Epidermal melanocyte (primary cell): ENCODE results near the gene AXIN2.

ENCODE experiments used
- DNase-seq: peaks from one replicate; pipeline ENCODE4 v3.0.0; 2011; ENCODE audit warnings: low spot score; ENCODE audit not compliant: insufficient read length

AXIN2 gene

GRCh38 chr17:65584604-65585521 is 23.4 kb upstream of the AXIN2 start:
- no peak for DNase-seq

- no peak for DNase-seq
Measured at GRCh38 chr17:65583921-65584603, 22.6 kb upstream of the AXIN2 start.

GRCh38 chr17:65576939-65577338 is 15.5 kb upstream of the AXIN2 start:
- DNase-seq, result no peak

GRCh38 chr17:65573282-65573602 is 11.8 kb upstream of the AXIN2 start:
- no peak for DNase-seq

GRCh38 chr17:65572581-65573281 is 11.3 kb upstream of the AXIN2 start:
- DNase-seq, result no peak

- no peak for DNase-seq
Measured at GRCh38 chr17:65572186-65572580, 10.7 kb upstream of the AXIN2 start.

- DNase-seq, result no peak
Measured at GRCh38 chr17:65568918-65569317, 7.5 kb upstream of the AXIN2 start.

GRCh38 chr17:65567566-65567965 is 6.1 kb upstream of the AXIN2 start:
- no peak for DNase-seq

GRCh38 chr17:65565559-65565958 is 4.1 kb upstream of the AXIN2 start:
- no peak for DNase-seq

GRCh38 chr17:65564793-65565192 is 3.3 kb upstream of the AXIN2 start:
- DNase-seq, result no peak

- no peak for DNase-seq
Measured at GRCh38 chr17:65562206-65562531, 721 bp upstream of the AXIN2 start.

GRCh38 chr17:65560628-65561451 is 608 bp downstream of the AXIN2 start:
- peak; percentile 87 for DNase-seq

- DNase-seq, result no peak
Measured at GRCh38 chr17:65559804-65560627, 1.4 kb downstream of the AXIN2 start.

- DNase-seq, result no peak
Measured at GRCh38 chr17:65559461-65559803, 2.0 kb downstream of the AXIN2 start.

GRCh38 chr17:65558683-65559460 is 2.6 kb downstream of the AXIN2 start:
- no peak for DNase-seq

GRCh38 chr17:65558311-65558682 is 3.2 kb downstream of the AXIN2 start:
- DNase-seq, result no peak

GRCh38 chr17:65557349-65558310 is 3.8 kb downstream of the AXIN2 start:
- DNase-seq, result no peak

GRCh38 chr17:65556910-65557348 is 4.5 kb downstream of the AXIN2 start:
- peak; percentile 22 for DNase-seq
